ENCODE data around the gene MTUS2.

- no peak for TF ChIP-seq CTCF (IDR thresholded peaks at IDR 0.05; ENCODE audit: control extremely low read depth in 1 of 3, insufficient read depth in 1 of 3, low read depth in 1 of 3, low read length in 3 of 3)
- TF ChIP-seq RBBP5 (IDR thresholded peaks at IDR 0.05; ENCODE audit: borderline replicate concordance, low read depth, low read length), result no peak
- no peak for TF ChIP-seq EP300 (IDR thresholded peaks at IDR 0.05; ENCODE audit: borderline replicate concordance in 1 of 2, low read depth in 2 of 2, low read length in 2 of 2)
- no peak for TF ChIP-seq TBP (IDR thresholded peaks at IDR 0.05; ENCODE audit: low read depth, low read length)
- TF ChIP-seq EGR1 (IDR thresholded peaks at IDR 0.05; ENCODE audit: borderline replicate concordance, low read depth, low read length), result no peak
- TF ChIP-seq CEBPB (IDR thresholded peaks at IDR 0.05; ENCODE audit: low read depth, low read length), result no peak
- TF ChIP-seq JUN (IDR thresholded peaks at IDR 0.05; ENCODE audit: low read depth, low read length), result no peak
- no peak for TF ChIP-seq CHD2 (IDR thresholded peaks at IDR 0.05; ENCODE audit: low read length)
- no peak for TF ChIP-seq ASH2L (IDR thresholded peaks at IDR 0.05; ENCODE audit: low read length)
- no peak for TF ChIP-seq GABPA (IDR thresholded peaks at IDR 0.05; ENCODE audit: borderline replicate concordance, insufficient read depth, low read length)
Observed at GRCh38 chr13:29339386-29340272, 519.5 kb downstream of the MTUS2 start.
